Transverse colon (tissue), 3 donors: Measurements from ENCODE around the gene WDR6.

Experiments
- EP300 ChIP-seq: sonication (generic); formaldehyde crosslinking; IDR thresholded peaks from one replicate; pipeline ENCODE4 v1.6.1; 2017; ENCODE audit warnings: antibody characterized with exemption, low read depth
- POLR2A ChIP-seq: fragments of 450-650 bp; IDR thresholded peaks from one replicate; pipeline ENCODE4 v1.6.1; 2016; ENCODE audit warnings: antibody characterized with exemption, mild to moderate bottlenecking, moderate library complexity
- TF ChIP-seq, protein P1 (sequence below), 5 experiments: fragments of 200-600 bp in 3 of 5; fragments of 450-650 bp in 2 of 5; sonication (generic) in 3 of 5; IDR thresholded peaks; 1 replicate in 2 of 5; 2 replicates in 3 of 5; pipeline ENCODE4 v1.5.1; 2016 to 2017; ENCODE audit warnings: antibody characterized with exemption in 5 of 5, inconsistent platforms in 3 of 5, mild to moderate bottlenecking in 2 of 5, moderate library complexity in 1 of 5

DNA sequence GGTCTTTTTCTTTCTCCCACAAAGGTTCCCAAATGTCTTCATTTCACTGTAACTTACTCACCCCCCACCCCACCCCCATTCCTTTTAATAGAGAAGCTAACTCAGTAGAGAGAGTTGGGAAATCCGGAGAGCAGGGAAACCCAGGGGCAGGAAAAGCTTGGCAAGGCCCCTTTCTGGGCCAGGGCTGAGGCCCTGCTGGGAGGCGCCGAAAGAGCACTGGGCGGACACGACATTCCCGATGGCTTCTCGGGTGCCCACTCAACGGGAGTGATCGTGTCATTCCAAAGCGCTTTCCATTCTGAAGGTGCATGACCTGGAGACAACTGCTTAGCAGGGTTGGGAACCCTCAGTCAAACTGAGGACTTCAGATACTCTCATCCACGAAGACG lies 12.7 kb downstream of the WDR6 start:
- TF ChIP-seq, protein P1, sequence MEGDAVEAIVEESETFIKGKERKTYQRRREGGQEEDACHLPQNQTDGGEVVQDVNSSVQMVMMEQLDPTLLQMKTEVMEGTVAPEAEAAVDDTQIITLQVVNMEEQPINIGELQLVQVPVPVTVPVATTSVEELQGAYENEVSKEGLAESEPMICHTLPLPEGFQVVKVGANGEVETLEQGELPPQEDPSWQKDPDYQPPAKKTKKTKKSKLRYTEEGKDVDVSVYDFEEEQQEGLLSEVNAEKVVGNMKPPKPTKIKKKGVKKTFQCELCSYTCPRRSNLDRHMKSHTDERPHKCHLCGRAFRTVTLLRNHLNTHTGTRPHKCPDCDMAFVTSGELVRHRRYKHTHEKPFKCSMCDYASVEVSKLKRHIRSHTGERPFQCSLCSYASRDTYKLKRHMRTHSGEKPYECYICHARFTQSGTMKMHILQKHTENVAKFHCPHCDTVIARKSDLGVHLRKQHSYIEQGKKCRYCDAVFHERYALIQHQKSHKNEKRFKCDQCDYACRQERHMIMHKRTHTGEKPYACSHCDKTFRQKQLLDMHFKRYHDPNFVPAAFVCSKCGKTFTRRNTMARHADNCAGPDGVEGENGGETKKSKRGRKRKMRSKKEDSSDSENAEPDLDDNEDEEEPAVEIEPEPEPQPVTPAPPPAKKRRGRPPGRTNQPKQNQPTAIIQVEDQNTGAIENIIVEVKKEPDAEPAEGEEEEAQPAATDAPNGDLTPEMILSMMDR (IDR thresholded peaks at IDR 0.05) = no peak
- TF ChIP-seq EP300 (no peak), POLR2A (no peak)
